K562 (cell line): Measurements from ENCODE around the gene ARHGAP31. TPM values are rescaled to one million over a fixed set of nuclear protein-coding genes. Genes with fewer than 3 reads are reported as not detected.

Experiments
- ATAC-seq: fragments of 200-7000 bp; cut with Tn5 transposase; 3 replicates; pipeline ENCODE4 v1.9.1; 2020; ENCODE audit warnings: moderate library complexity
- BruUV-seq: library from RNA; stranded (reverse); fragments of 400-500 nt; replicated peaks from 2 replicates; lab custom pipeline; 2021; lab: Mats Ljungman, UMichigan
- CTCF ChIA-PET: fragments of 300-600 bp; formaldehyde crosslinking; extraction: SDS; loops from one replicate; lab custom pipeline; 2021; ENCODE audit warnings: low intra/inter-chr PET ratio; lab: Yijun Ruan, JAX
- POLR2A ChIA-PET: fragments of 300-600, 350-650 bp; sonication (Branson Sonifier 250); formaldehyde crosslinking; extraction: SDS; loops from one replicate; lab custom pipeline; 2021; ENCODE audit warnings: antibody characterized with exemption, inconsistent platforms; lab: Yijun Ruan, JAX
- DNase-seq, 4 experiments: peaks; one replicate each; pipeline versions ENCODE4 v3.0.0 to v3.0.0-alpha.2; 2011 to 2018; ENCODE audit warnings: low spot score in 3 of 4, mixed read lengths in 3 of 4; ENCODE audit errors: extremely low read depth in 1 of 4
- FAIRE-seq: peaks from 2 replicates; lab custom pipeline; 2011; peaks lifted over from hg19 to GRCh38; lab: Jason Lieb, UNC
- H2AFZ ChIP-seq: 2 replicates; pipeline ENCODE4 v1.6.0; 2011; ENCODE audit warnings: low read depth, low read length, control low read depth, inconsistent platforms
- H3K27ac ChIP-seq: fragments of 200-600 bp; 3 replicates; pipeline ENCODE4 v1.8.0; 2011; ENCODE audit warnings: low read depth, mild to moderate bottlenecking, control low read depth, inconsistent platforms, low read length, moderate library complexity, mixed read lengths; ENCODE audit errors: extremely low read depth
- H3K27me3 ChIP-seq, 2 experiments: fragments of 300-600 bp in 1 of 2; 2 replicates in 1 of 2; 3 replicates in 1 of 2; pipeline versions ENCODE4 v1.6.0 to v1.8.0; 2011; ENCODE audit warnings: inconsistent platforms in 2 of 2, low read length in 2 of 2, mild to moderate bottlenecking in 1 of 2, mixed read lengths in 1 of 2, moderate library complexity in 1 of 2; ENCODE audit not compliant: control insufficient read depth in 2 of 2, insufficient read depth in 2 of 2
- H3K36me3 ChIP-seq: fragments of 300-600 bp; 3 replicates; pipeline ENCODE4 v1.8.0; 2011; ENCODE audit warnings: mild to moderate bottlenecking, low read length, inconsistent platforms; ENCODE audit not compliant: control insufficient read depth, insufficient read depth
- H3K4me1 ChIP-seq, 2 experiments: fragments of 200-600 bp in 1 of 2; replicated peaks in 1 of 2; 2 replicates in 1 of 2; 3 replicates in 1 of 2; pipeline versions ENCODE4 v1.5.1 to v1.8.0; 2011; ENCODE audit warnings: inconsistent platforms in 2 of 2, low read length in 2 of 2, mild to moderate bottlenecking in 1 of 2, mixed read lengths in 1 of 2, moderate library complexity in 1 of 2; ENCODE audit not compliant: control insufficient read depth in 2 of 2, insufficient read depth in 2 of 2
- H3K4me2 ChIP-seq: 2 replicates; pipeline ENCODE4 v1.6.1; 2011; ENCODE audit warnings: low read length, control low read depth, inconsistent platforms, mixed read lengths; ENCODE audit not compliant: insufficient read depth
- H3K4me3 ChIP-seq: fragments of 200-600 bp; sonication (generic), shearing (Covaris generic); 2 replicates; pipeline ENCODE4 v1.5.1; 2016; ENCODE audit warnings: control low read depth, inconsistent platforms
- H3K79me2 ChIP-seq: fragments of 200-600 bp; 3 replicates; pipeline ENCODE4 v1.8.0; 2011; ENCODE audit warnings: low read length, inconsistent platforms; ENCODE audit not compliant: control insufficient read depth, insufficient read depth
- H3K9ac ChIP-seq, 2 experiments: 2 replicates each; pipeline versions ENCODE4 v1.6.0 to v1.6.1; 2011; ENCODE audit warnings: low read depth in 2 of 2, low read length in 2 of 2, control low read depth in 1 of 2, inconsistent platforms in 1 of 2, mild to moderate bottlenecking in 1 of 2, mixed read lengths in 1 of 2; ENCODE audit not compliant: insufficient read depth in 1 of 2
- H3K9me1 ChIP-seq: one replicate; pipeline ENCODE4 v1.6.0; 2011; ENCODE audit warnings: inconsistent platforms, mild to moderate bottlenecking, low read length, moderate library complexity; ENCODE audit not compliant: control insufficient read depth, insufficient read depth
- H3K9me3 ChIP-seq: replicated peaks from 2 replicates; pipeline ENCODE4 v1.5.1; 2011; ENCODE audit warnings: low read depth, low read length, inconsistent platforms; ENCODE audit not compliant: control insufficient read depth, insufficient read depth
- H4K20me1 ChIP-seq: replicated peaks from 2 replicates; pipeline ENCODE4 v1.6.1; 2011; ENCODE audit warnings: low read length, inconsistent platforms, mixed read lengths; ENCODE audit not compliant: control insufficient read depth, insufficient read depth
- BHLHE40 ChIP-seq: IDR thresholded peaks from 2 replicates; pipeline ENCODE4 v1.6.1; 2011; ENCODE audit warnings: low read length, improper control_type of control experiment
- FOXM1 ChIP-seq, 2 experiments: fragments of 450-650 bp in 1 of 2; sonication (generic) in 1 of 2; formaldehyde crosslinking in 1 of 2; IDR thresholded peaks; 2 replicates each; pipeline versions ENCODE4 v1.6.1 to v1.9.0; 2017 to 2022; ENCODE audit warnings: low read depth in 2 of 2, mild to moderate bottlenecking in 2 of 2, missing genetic modification reagents in 1 of 2, moderate library complexity in 1 of 2
- FUS ChIP-seq: fragments of 200-400 bp; formaldehyde crosslinking; optimal IDR thresholded peaks from 2 replicates; pipeline ENCODE3; 2017; ENCODE audit warnings: low read depth, low read length
- GABPA ChIP-seq: fragments of 200-800 bp; sonication (Bioruptor generic); conservative IDR thresholded peaks from 2 replicates; pipeline ENCODE4 v1.6.1; 2016; ENCODE audit warnings: low read depth, missing genetic modification characterization, missing compliant biosample characterization
- PKNOX1 ChIP-seq: fragments of 450-650 bp; IDR thresholded peaks from 2 replicates; pipeline ENCODE4 v1.6.1; 2016
- POLR2A ChIP-seq: fragments of 450-650 bp; conservative IDR thresholded peaks from 2 replicates; pipeline ENCODE4 v1.6.1; 2016
- TEAD1 ChIP-seq, 2 experiments: fragments of 450-650 bp in 1 of 2; sonication (generic) in 1 of 2; formaldehyde crosslinking; IDR thresholded peaks; 2 replicates each; pipeline versions ENCODE4 v1.4.0 to v1.8.0; 2020 to 2022; ENCODE audit warnings: mild to moderate bottlenecking in 2 of 2, missing genetic modification reagents in 1 of 2
- ZC3H8 ChIP-seq: fragments of 450-650 bp; IDR thresholded peaks from 2 replicates; pipeline ENCODE4 v1.6.1; 2017
- ZMIZ1 ChIP-seq, 2 experiments: fragments of 150-350 bp in 1 of 2; IDR thresholded peaks; 2 replicates each; pipeline ENCODE4 v1.6.1; 2012 to 2016; ENCODE audit warnings: low read depth in 2 of 2, low read length in 2 of 2, mild to moderate bottlenecking in 1 of 2, moderate library complexity in 1 of 2
- ZNF740 ChIP-seq, 3 experiments: fragments of 200-800 bp in 1 of 3; sonication (Bioruptor generic) in 1 of 3; sonication (generic) in 1 of 3; formaldehyde crosslinking in 1 of 3; IDR thresholded peaks; 2 replicates each; pipeline versions ENCODE4 v1.6.1 to v1.8.0; 2016 to 2022; ENCODE audit warnings: mild to moderate bottlenecking in 2 of 3, missing compliant biosample characterization in 2 of 3, missing genetic modification characterization in 2 of 3, missing genetic modification reagents in 1 of 3
- WGBS: fragments of 100-300 bp; shearing (Covaris generic); methylation state at CpG from one replicate; pipeline ENCODE4 v1.1.6; 2016; ENCODE audit warnings: low coverage, mixed read lengths; ENCODE audit not compliant: insufficient coverage; ENCODE audit errors: missing lambda C conversion rate; 5-methylcytosine and 5-hydroxymethylcytosine counted together
- in situ Hi-C: fragments of 300-500 bp; cut with MboI; formaldehyde crosslinking; loops from 4 replicates; pipeline ENCODE4 v1.15.0; 2018; ENCODE audit warnings: inconsistent platforms, mixed read lengths
- intact Hi-C: fragments of 100-400 bp; cut with micrococcal nuclease; formaldehyde crosslinking; loops from 2 replicates; pipeline ENCODE4 v1.14.2; 2022
- polyA plus RNA-seq, 8 experiments: library from polyadenylated mRNA; depleted of rRNA in 4 of 8; stranded (reverse) in 5 of 8; unstranded in 3 of 8; fragments of >200 nt; fragmentation: Nextera tagmentation in 2 of 8; fragmentation: Illumina TruSeq in 1 of 8; extraction: Ambion mirVana in 2 of 8; extraction: Trizol in 1 of 8; gene quantifications; 2 replicates each; pipeline versions ENCODE4 v1.2.1 to v1.2.3, GENCODE V29; 2011 to 2014; ENCODE audit warnings: inconsistent platforms in 1 of 8, missing spikeins in 1 of 8
- total RNA-seq, 7 experiments: library from RNA; depleted of rRNA in 6 of 7; stranded (reverse); fragments of >200 nt in 6 of 7; fragmentation: Illumina TruSeq in 2 of 7; extraction: Trizol in 2 of 7; gene quantifications; 2 replicates each; pipeline versions ENCODE4 v1.2.1 to v1.2.3, GENCODE V29; 2011 to 2021; ENCODE audit warnings: low replicate concordance in 1 of 7

Gene ARHGAP31
- total and polyA plus RNA-seq, 9 of the 15 experiments (the other 6 are each of a cell fraction or from before 2014, with no cell fraction given) = under 0.01 to 0.13 (median 0.06) TPM; not detected in 5

GRCh38 chr3:119433613-119434325 is 139.6 kb downstream of the ARHGAP31 start:
- ATAC-seq = no peak
- TF ChIP-seq ZC3H8 (no peak), TEAD1 (CRISPR knock-in tag; IDR thresholded peaks at IDR 0.05) (no peak), PKNOX1 (no peak), ZNF740 (CRISPR knock-in tag; IDR thresholded peaks at IDR 0.05) (no peak), ZNF740 (tag; IDR thresholded peaks at IDR 0.05) (no peak), GABPA (tag) (no peak), FOXM1 (IDR thresholded peaks at IDR 0.05; ENCODE audit: low read depth) (no peak), FOXM1 (CRISPR knock-in tag; IDR thresholded peaks at IDR 0.05; ENCODE audit: low read depth) (no peak), BHLHE40 (no peak), ZMIZ1 (IDR thresholded peaks at IDR 0.05; ENCODE audit: low read depth in 2 of 2, low read length in 2 of 2) (no peak), FUS (no peak), POLR2A (no peak)

More at GRCh38 chr3:119433613-119434325, 139.6 kb downstream of the ARHGAP31 start:
- BruUV-seq = no TSS peak
- H3K4me1 ChIP-seq = no peaks in the 10 kb centered on the region
- H3K36me3 ChIP-seq = peaks cover 86% of the 10 kb centered on the region
- H3K4me3 ChIP-seq = no peak overlapping the region
- intact Hi-C loops (no loop called here), in situ Hi-C loops (no loop called here)
- FAIRE-seq (no peak), DNase-seq (no peak)
- H3K9ac ChIP-seq = no peak overlapping the region
- H3K9me3 ChIP-seq = peaks cover 2% of the 10 kb centered on the region; the same call in 1 of the 2 replicates
- no peaks in the 10 kb centered on the region for H3K9me1 ChIP-seq
- 100% methylated on average over 2 of the region's 3 CpGs for WGBS
- no peak overlapping the region for H2AFZ ChIP-seq
- H3K27ac ChIP-seq = no peak overlapping the region
- POLR2A ChIA-PET = interaction anchor here (0.6 kb wide), 1 partner anchor 17 kb away, joined by 3 read pairs; no protein-coding TSS in a partner anchor
- no peaks in the 10 kb centered on the region for H3K79me2 ChIP-seq
- no peak overlapping the region for H3K4me2 ChIP-seq
- no peaks in the 10 kb centered on the region for H3K27me3 ChIP-seq
- CTCF ChIA-PET = no interaction called here
- H4K20me1 ChIP-seq = no peaks in the 10 kb centered on the region
